ENCODE measurements around the gene DCXR.
A peak's percentile ranks its signal among the peaks of the same experiment; 100 is the strongest.

The DCXR gene

DNA sequence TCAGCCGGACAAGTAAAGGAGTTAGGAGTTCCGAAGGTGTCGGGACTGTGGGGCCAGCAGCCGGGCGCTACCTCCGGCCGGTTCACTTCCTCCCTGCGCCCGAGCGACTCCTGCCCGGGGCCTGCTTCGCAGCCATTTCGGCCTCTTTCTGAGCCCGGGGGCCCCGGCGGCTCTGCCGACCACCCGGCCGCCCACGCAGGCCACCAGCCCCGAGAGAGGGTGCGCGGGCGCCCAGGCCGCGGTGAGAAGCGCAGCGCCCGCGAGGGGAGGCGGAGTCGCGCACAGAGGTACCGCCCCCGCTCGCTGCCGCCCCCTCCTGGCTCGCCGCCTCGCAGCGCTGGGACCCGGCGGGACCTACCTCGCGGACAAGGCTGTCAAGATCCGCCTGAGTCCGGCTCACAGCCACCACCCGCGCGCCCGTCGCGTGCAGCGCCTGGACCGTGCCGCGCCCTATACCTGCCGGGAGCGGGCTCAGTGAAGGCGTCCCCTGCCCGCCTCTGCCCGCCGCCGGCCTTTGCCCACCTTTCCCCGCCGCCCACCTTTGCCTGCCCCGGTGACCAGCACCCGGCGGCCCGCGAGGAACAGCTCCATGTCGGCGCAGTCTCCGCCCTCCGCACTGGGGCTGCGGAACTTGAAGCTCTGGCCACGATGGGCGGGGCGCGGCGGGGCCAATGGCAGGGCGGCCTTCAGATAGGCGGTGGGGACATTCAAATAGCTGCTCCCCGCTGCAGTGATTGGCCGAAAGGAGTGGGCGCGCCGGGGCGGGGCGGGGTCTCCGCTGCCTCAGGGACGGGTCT lies at the start of gene DCXR:
DCXR (minus strand) TSS at position 606 of the 797 bp plus-strand sequence; CDS start at position 591, 15 bp downstream.
- peak; percentile 98 for DNase-seq

DNA sequence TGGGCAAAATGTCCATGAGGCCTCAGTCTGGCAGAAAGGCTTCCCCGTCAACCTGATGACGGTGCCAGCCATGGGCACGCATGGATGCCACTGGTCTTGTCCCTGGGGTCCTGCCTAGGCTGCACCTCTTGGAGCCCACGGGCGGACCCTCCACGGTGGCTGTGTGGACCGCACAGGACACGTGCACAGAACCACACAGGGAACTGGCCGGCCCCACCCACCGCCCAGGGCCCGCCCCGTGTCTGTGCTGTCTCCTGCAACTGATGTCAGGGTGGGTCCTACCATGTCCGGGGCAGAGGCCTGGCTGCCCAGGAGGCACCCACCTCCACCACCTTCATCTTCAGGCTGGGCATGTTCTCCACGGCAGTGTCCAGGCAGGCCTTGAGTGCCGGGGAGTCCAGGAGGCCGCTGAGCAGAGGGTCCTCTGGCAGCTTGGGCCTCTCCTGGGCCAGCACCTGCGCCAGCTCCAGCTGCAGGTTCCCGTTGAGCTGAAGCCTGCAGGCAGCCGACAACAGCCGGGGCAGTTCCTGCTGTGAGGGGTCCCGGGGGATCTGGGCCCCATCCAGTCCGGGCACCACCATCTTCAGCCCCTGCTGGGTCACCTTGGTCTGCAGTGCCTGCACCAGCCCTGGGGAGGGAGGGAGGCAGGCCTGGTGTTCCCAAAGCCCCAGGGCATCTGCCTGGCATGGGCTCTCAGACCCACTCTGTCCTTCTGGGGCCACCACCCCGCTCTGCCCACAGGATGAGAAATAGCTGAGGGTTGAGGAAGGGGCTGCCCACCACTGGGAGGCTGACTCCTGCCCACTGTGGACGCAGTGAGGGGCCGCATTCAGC lies 48.7 kb upstream of the DCXR start:
- no peak for DNase-seq

DNA sequence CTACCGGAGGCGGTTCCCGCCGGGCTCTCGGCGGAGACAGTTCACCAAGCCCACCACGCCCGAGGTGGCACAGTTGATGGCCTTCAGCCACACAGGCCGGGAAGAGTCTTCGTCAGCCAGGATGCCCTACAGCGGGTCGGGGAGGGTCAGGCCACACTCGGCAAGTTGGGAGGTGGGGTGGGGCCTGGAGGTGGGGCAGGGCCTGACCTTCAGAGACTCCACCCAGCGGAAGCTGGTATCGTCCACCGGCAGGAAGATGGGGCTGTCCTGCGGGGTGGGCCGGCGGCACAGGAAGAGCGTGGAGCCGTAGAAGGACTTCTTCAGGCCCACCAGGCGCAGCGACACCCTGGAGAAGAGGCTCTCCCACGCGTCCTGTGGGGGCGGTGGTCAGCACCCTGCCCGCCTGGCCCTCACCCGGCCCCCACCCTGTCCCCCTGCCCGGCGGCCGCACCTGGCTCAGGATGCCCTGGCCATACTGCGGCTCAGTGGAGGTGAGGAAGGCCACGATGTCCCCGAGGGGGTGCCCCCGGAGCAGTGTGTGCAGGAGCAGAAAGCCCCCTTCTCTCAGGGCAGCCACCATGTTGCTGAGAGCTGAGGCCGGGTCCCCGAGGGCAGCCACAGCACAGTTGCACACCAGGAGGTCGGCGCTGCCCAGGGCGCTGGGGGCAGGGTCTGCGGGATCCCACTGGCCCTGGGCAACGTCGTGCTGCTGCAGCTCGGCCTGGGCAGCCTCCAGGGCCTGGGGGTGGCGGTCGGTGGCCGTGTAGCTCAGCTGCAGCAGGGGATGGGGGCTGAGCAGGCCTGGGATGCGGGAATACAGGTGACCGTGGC lies 47.7 kb upstream of the DCXR start:
- DNase-seq, result no peak

DNA sequence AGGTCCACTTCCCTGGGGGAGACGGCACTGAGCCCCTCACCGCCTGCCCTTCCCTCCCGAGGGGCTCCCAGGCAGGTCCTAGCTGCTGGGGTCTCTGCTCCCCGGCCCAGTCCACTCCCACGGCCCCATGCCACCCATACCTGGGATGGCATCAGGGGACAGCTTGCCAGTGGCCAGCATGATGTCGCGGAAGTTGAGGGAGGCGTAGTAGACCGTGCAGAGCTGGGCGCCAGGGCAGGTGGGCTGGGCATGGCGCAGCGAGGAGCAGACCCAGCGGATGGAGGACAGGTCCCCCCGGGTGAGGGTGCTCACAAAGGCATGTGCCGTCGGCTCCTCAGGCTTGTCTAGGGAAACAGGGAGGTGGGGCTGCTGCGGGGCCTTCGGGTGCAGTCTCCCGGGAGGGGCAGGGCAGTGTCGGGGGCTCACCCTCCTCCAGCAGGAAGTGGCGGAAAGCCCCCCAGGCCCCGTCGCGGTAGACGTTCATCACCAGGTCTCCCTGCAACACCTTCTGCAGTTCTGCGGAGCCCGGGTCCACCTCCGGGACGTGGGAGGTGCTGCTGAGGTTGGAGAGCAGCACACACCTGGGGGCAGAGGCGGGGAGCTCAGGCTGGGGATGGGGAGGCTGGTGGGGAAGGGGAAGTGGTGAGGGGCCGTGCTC lies 47.0 kb upstream of the DCXR start:
- DNase-seq, result no peak

DNA sequence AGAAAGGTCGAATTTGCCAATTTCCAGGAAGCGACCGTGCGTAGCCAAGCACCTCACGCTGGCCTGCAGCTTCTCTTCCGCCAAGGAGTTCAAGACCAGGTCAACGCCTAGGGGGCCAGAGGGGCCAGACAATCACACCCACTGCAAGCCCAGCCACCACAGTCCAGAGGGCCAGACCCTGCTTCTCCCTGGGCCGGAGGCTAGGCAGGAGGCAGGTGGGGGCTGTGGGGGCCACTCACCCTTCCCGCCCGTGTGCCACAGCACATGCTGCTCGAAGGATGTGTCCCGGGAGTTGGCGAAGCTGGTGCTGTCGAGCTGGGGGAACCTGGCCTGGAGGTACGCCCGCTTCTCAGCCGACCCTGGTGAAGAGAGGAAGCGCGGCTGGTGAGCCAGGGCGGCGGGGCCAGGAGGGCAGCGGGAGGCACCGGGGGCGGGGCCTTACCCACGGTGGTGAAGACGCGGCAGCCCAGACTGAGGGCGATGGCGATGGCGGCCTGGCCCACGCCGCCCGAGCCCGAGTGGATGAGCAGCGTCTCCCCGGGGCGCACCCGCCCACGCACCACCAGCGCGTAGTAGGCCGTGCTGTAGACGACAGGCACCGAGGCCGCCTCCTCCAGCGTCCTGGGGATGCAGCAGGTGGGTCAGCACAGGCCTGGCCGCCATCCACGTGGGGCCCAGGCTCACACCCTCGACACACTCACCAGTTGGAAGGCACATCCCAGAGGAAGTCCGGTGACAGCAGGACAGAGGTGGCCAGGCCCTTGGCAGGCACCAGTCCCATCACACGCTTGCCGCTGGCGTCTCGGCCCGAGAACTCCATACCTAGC lies 46.2 kb upstream of the DCXR start:
- no peak for DNase-seq

DNA sequence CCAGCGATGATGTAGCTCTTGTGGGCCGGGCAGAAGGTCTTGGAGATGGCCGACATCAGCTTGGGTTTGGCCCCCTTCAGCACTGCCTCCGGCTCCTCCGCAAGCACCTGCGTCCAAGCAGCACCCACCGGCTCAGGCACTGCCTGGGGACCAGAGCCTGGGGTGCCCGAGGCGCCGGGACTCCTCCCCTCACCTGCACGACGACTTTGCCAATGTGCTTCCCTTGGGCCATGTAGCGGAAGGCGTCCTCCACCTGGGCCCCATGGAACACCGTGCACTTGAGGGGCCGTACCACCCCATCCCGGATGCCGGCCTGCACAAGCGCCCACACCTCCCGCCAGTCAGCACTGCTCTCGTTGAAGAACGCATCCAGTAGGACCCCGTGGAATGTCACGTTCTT lies 45.5 kb upstream of the DCXR start:
- no peak for DNase-seq

DNA sequence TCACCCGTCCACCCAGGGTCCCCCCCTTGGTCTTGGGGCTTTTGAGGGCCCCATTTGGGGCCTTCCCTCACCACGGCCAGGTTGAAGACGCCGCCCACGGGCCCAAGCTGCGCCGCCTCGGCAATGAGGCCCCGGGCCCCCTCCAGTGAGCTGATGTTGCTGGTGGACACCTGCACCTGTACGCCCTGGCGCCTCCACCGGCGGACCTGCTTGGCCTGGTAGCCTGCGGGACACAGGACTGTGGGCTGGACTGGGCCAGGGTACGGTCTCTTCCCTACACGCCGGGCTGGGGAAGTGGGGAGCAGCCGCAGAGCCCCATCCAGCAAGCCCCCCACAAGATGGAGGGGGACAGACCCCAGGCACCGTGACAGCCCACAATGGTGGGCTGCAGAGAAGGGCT lies 45.0 kb upstream of the DCXR start:
- DNase-seq, result no peak

DNA sequence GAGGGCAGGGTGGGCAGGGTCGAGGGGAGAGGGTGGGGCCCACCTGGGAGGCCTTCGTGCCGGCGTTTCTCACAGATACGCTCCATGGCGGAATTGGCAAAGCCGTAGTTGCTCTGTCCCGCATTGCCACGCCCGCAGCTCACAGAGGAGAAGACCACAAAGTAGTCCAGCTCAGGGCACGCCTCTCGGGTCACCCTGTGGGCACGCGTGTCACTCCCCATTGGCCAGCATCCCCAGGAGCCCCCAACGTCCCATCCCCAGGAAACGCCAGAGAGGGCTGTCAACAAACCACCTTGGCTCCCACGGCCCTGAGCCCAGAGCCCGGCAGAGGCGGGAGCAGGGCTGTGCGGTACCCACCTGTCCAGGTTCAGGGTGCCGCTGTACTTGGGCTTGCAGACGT lies 44.5 kb upstream of the DCXR start:
- no peak for DNase-seq

DNA sequence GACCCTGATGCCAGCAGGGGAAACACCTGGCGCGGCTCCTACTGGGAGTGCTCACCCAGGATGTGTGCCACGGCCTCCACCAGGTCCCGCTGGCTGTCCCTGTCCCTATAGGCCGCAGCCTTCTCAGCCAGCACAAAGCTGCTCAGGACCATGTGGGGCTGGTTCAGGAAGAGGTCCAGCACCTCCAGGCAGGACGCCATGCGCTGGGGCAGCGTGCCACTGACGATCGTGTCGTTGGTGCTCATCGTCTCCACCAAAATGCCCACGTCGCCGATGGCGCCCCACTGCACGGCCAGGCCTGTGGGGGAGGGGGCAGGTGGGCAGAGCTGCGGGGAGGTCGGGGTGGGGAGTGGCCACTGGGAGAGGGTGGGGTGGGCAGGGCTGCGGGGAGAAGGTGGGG lies 44.0 kb upstream of the DCXR start:
- DNase-seq, result no peak

DNA sequence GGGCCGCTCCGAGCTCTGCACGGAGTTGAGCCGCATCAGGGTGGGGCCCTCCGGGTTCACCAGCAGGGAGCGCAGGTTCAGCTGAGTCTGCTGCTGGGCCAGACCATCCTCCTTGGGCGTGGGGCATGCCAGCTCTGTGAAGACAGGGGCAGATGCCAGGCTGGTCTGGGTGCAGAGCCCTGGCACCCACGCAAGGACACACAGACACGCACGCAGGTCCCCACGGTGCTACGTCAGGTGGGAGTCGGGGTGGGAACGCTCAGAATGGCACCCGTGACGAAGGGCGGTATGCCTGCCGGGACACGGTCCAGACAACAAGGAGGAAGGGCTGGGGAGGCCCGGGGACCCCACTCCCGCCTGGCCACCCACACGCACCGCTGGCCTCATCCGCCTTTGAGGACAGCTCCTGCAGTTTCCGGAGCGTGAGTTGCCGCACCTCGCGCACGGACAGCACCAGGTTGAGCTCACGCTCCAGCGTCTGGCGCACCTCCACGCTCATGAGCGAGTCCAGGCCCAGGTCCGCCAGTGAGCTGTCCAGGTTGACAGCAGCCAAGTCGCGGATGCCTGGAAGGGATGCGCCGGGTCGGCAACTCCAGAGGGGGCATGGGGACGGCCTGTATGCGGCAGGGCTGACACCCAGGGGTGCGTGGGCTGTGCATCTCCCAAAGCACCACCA lies 43.4 kb upstream of the DCXR start:
- no peak for DNase-seq

DNA sequence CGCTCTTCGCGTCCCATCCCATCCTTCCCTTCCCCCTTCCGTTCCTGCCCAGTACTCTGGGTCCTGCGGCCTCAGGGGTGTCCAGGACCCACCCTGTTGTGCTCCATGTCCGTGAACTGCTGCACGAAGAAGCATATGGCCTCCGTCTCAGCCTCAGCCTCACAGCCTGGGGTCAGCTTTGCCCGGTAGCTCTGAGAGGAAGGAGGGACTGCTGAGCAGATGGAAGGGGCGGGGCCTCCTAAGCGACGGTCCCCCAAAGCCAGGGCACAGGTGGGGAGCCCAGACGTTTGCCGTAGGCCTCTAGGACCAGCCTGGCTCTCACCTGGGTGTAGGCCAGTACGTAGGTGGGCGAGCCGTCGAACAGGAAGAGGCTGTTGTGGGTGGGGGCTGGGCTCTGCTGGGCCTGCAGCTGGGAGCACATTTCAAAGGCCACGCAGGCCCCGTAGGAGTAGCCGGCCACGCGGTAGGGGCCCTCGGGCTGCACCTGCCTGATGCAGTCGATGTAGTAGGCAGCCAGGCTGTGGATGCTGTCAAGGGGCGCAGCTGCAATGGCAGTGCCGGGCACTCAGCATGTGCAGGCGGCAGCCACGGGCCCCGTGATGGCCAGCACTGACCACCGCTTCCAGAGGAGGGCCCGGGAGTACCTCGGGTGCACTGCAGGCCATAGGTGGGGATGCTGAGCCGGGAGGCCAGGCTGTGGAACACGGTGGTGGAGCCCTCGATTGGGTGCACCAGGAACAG lies 42.7 kb upstream of the DCXR start:
- no peak for DNase-seq

DNA sequence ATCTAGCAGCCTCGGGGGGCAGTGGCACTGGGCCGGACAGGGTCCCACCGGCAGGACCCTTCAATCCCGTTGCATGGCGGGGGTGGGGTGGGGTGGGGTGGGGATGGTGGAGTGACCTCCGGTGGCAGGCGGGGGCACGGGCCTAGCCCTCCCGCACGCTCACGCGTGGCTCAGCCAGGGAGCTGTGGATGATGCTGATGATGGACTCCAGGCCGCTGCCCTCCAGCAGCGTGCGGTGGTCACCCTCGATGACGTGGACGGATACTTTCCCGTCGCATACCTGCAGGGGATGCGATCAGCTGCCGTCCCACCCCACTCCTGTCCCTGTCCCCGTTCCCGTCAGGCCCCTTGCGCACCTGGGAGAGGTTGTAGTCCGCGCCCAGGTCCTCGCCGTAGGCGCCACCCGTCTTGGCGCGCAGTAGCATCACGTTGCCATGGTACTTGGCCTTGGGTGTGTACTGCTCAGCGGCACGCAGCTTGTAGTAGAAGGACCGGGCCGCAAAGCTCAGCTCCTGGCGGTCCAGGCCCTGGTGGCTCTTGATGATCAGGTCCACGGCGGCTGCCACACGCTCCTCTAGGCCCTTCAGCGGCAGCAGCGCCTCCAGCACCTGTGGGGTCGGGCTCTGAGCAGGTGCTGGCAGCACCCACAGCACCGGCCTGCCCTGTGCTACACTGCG lies 41.6 kb upstream of the DCXR start:
- DNase-seq, result no peak

DNA sequence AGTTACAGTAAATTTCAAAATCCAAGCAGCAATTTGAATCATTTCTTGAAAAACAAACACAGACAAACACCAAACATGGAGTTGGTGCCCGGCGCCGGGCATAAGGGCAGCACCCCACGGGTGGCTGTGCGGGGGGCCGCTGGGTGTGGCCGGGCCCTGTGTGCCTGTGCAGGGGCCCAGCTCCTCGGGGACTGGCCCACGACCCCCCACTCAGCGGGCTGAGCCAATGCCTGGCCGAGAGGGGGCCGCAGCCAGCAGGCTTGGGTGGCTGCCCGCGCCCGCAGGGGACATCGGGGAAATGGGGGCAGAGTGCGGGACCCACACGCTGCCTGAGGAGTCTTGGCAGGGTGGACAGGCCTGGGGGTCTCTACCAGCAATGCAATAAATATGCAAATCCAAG lies 40.9 kb upstream of the DCXR start:
- no peak for DNase-seq

DNA sequence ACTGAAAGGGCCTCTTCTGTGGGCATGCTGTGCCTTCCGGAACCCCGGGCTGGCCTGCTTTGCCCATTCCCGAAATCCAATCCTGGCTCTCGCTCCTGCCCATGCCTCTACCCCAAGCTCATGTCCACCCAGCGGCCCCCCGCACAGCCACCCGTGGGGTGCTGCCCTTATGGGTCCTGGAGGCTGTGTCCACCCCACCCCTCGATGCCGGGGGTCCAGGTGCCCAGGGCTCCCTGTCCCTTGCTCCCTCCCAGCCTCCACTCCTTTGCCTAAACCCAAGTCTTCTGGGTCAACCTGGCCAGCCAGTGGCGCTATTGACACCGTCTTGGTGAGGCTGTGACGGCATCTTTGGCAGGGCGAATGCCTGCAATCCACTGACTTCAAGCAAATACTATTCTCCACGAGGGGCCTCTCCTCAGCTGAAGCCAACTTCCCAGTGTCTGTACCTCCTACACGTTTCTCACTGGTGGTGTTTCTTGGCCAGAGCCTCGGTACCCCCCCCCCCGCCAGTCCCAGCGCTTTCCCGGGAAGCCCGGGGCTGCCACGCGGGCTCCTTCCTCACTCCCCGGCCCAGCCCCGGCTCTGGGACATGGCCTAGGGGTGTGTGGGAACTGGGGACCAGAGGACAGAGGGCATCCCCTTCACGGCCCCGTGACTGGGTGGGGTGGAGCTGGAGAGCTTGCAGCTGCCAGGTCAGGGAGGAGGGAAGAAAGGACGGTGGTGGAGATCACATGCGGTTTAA lies 40.3 kb upstream of the DCXR start:
- no peak for DNase-seq

DNA sequence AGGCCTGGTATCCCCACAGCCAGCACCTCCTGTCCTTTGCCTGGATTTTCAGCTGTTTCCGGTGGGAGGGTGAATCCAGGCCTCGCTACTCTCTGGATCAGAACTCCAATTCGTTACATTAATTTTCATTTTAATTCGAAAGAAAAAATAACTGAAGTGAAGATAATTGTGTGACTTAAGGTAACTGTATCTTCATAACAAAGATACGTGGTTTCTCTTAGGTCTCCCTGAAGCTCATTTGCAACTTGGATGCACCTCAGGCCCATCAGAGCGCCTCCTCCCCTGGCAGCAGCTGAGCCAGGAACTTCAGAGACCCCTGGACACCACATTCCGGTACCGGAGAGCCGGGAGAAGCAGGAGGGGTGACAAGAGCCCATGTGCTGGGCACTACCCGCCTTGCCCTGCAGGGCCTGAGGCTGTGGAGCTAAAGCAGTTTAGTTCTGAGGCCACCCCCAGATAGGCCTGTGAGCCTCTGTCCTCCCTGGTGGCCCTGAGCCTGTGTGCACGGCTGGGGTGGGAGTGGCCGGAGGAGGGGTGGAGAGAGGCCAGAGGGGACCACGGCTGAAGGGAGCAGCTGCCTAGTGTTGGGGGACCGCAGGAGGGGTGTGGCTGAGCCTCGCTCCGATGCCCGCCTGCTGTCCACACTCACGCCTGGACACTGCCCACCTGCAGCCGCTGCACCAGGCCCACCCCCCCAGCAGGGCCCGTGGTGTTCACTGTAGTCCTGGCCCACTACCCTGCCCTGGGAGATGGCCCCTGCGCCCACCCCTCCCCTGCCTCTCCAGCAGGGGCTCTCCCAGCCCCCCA lies 39.5 kb upstream of the DCXR start:
- no peak for DNase-seq

DNA sequence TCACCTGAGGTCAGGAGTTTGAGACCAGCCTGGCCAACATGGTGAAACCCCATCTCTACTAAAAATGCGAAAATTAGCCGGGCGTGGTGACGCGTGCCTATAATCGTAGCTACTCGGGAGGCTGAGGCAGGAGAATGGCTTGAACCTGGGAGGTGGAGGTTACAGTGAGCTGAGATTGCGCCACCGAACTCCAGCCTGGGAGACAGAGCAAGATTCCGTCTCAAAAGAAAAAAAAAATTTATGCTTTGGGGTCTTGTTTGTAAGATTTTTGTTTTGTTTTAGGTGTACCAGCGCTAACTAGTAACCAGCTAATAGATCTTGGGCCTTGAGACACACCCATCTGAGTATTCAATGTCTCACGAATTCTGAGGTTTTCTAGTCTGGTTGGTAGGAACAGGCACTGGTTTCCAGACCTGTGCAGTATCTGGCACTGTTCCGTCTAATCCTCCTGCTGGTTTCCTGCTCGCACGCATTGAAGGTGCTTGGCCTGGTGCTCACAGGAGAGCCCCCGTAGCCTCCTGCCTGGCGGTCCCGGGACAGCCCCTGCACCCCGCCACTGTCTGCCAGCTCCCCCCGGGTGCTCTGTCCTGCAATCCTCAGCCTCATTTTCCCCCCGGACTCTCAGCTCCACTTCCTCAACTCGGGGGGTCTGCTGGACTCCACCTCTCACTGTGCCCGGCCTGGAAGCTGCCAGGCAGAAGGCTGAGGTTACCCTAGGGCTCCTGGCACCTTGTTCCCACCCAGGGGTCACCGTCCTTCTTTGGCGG lies 38.7 kb upstream of the DCXR start:
- no peak for DNase-seq

DNA sequence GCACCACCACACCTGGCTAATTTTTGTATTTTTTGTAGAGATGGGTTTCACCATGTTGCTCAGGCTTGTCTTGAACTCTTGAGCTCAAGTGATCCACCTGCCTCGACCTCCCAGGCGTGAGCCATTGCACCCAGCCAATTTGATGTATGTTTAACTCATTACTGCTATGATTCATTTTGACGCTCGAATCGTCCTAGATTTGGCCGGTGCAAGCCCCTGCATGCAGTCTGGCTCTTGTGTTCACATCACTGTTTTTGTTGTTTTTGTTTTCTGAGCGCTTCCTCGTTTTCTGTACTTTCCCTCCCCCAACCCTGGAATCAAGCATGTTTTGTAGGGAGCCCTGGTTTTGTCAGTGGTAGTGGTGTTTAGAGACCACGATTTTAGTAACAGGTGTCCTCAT lies 35.9 kb upstream of the DCXR start:
- DNase-seq, result no peak

DNA sequence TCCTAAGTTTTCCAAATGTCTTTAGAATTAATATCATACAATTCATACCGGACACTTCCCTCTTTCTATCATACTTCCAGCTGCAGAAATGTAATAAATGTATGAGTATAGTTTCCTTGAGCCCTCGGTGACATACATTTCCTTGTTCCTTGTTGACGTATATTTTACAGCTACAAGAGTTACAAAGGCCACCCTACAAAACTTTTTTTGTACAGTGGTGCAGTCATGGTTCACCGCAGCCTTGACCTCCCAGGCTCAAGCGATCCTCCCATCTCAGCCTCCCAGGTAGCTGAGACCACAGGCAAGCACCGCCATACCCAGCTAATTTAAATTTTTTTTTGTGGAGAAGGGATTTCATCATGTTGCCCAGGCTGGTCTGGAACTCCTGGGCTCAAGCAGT lies 35.3 kb upstream of the DCXR start:
- DNase-seq, result no peak

Measured in eye (tissue), 1 donor.